ENCODE results near the gene SPDYE4.

The SPDYE4 gene

DNA sequence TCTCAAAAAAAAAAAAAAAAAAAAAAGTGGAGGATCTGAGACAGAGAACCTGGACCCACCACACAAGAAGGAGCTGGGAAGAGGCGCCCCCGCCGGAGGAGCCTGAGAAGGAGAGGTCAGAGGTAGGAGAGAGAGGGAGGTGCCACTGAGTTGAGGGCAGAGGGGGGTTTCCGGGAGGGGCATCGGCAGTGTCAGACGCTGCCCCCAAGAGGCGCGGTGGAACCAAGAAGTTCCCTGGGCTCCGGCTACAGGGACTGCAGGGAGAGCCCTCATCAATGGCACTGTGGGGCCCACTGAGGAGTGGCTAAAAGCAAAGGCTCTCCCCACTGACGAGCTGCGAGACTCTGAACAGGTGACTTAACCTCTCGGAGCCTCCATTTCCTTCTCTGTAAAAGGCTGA lies 17.9 kb downstream of the SPDYE4 start:
- DNase-seq: peak; percentile 41

DNA sequence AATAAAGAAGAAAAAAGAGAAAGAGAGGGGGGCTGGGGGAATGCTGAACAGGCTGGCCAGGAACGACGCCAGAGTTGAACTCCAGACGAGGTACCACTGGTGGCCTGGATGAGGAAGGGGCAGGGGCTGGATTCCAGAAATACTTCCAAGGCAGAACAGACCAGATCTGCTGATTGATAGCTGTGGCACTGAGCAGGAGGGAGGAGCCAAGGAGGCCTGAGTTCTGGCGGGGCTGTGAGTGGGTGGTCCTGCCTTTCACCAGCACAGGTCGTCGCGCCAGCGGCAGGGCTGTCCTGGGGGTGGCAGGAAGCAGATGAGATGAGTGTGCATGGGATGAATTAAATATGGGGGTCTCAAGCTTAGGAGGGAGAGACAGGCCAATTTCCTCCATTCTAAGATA lies 19.2 kb downstream of the SPDYE4 start:
- DNase-seq: no peak

GRCh38 chr17:8736796-8737195 lies 21.6 kb downstream of the SPDYE4 start:
- DNase-seq: no peak

DNA sequence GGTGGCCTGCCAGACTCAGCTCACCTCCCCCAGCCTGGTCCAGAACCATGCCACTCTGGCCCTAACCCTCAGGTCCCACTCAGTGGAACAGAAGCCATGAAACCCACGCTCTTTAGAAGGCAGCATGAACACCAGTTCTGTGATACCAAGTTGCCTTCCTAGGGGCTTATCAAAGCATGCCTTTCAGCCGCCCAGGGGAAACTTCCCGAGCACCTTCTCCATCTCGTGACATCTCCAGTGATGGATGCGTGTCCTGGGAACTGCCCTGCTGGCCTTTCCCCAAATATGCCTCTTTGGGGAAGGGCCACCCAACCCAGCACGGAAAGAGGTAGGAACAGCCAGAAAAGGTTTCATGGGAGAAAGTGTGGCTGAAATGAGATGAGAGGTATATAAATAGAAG lies 22.0 kb downstream of the SPDYE4 start:
- no peak for DNase-seq

- no peak for DNase-seq
Measured at GRCh38 chr17:8735336-8735939, 22.9 kb downstream of the SPDYE4 start.

GRCh38 chr17:8734876-8735275 lies 23.5 kb downstream of the SPDYE4 start:
- no peak for DNase-seq

DNA sequence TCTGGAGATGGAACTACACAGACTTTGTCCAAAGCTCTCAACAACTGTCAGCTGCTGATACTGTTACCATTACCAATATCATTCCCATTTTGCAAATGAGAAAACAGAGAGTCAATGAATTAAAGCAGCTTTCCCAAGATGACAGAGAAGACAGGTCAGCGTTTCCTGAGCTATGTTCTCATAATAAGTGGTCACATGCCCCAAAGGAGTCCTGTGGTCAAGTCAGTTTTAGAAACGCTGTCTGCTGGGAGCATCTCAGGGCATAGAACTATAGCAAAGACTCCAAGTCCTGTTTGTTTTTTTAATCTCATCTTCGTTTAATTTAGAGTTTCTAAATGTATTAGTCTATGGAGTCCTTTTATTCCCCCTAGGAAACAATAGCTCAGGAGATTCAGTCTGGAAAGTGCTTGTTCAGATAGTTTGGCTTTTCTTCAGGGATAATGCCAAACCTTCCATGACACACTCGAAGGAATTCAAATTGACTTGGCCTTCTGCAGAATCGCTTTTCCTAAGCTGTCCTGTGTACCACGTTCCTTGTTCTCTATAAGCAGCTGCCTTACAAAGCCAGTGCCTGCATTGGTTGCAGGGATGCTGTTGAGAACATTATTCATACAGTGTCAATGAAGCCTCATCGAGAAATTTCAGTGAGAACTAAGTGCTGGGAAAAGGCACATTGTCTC lies 25.8 kb downstream of the SPDYE4 start:
- no peak for DNase-seq

DNA sequence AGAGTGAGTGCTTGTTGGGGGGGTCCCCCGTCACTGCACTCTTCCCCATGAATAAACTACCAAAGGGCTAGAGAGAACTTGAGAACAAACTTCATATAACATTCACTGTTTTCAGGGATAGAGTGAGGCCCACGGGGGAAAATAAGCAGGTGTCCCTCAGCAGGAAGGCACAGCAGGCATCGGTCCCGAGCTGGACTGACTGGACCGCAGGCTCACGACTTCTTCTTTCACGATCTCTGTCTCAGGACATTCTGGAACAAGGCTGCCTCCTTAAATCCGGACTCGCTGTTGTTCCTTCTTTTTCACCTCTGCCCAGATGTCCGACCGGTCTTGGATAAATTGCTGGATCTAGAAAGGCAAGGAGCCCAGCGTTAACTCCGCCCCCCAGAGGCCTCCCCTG lies 28.5 kb downstream of the SPDYE4 start:
- DNase-seq: no peak

DNA sequence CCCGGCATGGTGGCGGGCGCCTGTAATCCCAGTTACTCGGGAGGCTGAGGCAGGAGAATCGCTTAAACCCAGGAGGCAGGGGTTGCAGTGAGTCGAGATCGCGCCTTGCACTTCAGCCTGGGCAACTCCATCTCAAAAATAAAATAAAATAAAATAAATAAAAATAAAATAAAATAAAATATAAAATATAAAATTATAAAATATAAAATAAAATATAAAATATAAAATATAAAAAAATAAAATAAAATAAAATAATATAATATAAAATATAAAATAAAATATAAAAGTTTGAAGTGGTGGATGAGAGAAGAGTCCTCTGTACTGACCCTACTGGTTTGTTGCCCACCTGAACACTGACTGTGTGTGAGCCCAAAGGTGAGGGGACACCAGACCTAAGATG lies 28.9 kb downstream of the SPDYE4 start:
- DNase-seq: no peak

DNA sequence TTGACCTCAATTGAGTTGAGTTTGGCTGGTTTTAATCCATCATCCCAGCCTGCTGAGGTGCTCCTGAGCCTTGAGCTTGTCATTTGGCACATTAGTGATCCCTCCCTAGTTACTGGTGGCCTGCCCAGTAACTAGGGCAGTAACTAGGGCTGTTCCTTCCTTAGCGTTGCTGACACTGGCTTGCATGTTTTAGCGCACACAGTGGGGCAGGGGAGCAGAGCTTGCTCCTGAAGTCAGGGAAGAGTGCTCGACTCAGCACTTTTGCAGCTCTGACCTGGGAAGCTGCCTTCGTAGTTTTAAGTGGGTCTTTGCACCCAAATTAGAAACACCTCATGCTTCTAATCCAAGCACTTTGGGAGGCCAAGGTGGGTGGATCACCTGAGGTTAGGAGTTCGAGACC lies 29.4 kb downstream of the SPDYE4 start:
- no peak for DNase-seq

DNA sequence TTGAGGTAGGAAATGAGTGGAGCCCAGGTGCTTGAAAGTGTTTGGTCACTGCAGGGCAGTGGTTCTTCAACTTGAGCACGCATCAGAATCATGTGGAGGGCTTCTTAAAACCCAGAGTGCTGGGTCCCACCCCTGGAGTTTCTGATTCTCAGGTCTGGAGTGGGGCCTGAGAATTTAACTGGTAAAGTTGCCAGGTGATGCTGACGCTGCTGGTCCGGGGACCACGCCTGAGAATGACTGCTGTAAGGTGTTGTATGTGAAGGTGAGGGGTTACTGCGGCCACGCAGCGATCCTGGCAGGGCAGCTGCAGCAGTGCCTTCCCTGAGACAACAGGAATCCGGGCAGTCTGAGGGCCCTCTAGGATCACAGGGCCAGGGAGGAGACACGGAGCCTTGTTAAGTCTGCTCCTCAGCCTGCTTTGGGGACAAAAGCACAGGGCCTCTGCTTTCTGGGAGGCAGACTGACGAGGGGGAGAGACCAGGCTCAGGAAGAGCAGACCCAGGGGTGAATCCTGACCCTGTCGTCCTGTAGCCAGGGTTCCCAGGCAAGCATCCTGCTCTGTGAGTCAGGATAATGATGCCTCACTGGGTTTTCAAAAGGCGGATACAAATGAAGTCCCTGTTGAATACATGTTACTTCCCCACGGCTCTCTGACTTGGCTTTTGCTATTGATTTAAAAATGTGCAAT lies 30.0 kb downstream of the SPDYE4 start:
- DNase-seq: no peak

- DNase-seq: no peak
Measured at GRCh38 chr17:8726941-8727555, 31.3 kb downstream of the SPDYE4 start.

DNA sequence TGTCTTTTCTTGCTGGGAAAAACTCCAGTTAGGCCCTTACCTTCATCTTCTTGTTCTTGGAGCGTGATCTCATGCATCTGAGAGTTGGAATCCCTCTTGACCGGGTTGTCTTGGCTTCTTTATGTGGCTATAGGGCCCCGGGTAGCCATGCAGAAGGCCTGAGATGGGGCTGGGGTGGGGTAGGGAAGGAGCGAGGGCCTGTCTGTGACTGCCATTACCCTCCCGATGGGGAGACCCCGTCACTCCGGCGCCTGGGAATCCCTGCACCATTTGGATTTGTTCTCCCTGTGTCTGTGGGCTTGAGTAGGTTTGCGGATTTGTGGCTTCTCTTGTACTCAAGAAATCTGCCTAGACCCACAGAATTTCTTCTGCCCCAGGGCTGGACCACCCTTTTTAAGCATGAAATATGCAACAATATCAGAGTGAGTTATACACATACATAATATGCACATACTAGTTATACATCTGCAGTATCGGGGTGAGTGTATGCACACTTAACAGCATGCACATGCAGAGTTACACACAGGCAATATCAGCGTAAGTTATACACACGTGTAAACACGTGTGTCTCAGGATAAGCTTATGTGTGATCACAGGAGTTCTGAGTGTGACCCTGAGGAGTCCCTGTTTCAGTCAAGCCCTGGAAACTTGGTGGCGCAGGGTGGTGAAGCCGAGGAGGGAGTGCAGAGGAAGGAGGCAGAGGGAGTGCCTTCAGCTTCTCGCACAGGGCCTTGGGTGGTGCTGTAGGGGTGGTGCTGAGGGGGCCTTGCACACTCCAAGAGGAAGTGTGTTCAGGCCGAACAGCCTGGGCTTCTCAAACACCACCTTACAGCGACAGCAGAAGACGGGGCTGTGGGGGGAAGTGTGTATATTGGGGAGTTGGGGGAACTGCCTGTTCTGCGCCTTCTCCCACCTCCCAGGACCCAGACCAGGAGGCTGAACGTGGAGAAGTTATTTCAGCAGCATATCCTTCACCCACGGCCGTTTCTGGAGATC lies 32.2 kb downstream of the SPDYE4 start:
- no peak for DNase-seq

DNA sequence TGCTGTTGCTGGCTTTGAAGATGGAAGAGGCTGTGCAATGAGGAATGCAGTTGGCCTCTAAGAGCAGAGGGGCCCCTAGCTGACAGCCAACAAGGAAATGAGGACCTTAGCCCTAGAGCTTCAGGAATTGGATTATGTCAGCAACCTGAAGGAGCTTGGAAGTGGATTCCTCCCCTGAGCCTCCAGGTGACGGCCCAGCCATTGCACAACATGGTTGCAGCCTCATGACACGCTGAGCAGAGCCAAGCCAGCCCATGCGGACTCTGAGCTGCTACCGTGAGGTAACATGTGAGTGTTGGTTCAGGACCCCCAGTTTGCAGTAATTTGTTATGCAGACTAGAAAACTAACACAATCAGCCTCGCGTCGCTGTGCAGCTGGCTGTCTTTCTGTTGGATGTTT lies 33.9 kb downstream of the SPDYE4 start:
- DNase-seq: no peak

- no peak for DNase-seq
Measured at GRCh38 chr17:8720596-8720995, 37.8 kb downstream of the SPDYE4 start.

GRCh38 chr17:8719291-8720246 lies 38.8 kb downstream of the SPDYE4 start:
- DNase-seq: no peak

- no peak for DNase-seq
Measured at GRCh38 chr17:8718001-8718563, 40.3 kb downstream of the SPDYE4 start.

GRCh38 chr17:8713878-8714277 lies 44.5 kb downstream of the SPDYE4 start:
- DNase-seq: no peak

DNA sequence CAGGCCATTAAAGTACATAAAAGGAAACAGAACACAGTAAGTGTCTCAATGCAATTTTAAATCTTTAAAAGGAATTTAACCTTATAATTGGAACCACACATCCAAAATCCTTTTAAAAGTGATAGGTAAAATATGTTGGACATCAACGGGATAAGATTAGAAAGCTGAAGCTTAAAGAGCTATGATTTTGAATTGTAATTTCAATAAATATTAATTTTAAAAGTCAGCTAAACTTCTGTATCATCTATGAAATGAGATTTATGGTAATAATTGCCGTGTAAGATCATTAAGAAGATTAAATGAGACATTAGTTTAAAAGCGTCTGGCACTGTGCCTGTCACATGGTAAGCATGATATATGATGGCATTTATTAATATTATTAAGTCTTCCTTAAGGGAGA lies 45.0 kb downstream of the SPDYE4 start:
- DNase-seq: no peak

DNA sequence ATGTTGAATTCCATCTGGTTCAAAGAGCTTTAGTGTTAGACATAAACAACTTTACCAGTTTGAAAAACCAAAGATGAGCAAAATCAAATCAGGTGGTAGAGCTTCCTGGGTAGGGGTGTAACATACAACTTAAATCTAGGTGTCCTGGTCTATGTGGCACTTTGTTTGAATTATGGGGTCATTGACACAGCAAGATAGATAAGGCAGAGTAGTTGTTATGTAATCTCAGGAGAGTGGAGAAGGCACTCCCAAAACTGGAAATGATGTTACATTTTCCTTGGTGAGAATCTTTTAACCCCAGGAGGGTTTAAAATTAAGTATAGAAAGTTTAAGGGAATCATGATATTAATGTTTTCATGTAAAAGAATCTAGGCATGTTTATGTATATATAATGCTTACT lies 45.6 kb downstream of the SPDYE4 start:
- DNase-seq: no peak

DNA sequence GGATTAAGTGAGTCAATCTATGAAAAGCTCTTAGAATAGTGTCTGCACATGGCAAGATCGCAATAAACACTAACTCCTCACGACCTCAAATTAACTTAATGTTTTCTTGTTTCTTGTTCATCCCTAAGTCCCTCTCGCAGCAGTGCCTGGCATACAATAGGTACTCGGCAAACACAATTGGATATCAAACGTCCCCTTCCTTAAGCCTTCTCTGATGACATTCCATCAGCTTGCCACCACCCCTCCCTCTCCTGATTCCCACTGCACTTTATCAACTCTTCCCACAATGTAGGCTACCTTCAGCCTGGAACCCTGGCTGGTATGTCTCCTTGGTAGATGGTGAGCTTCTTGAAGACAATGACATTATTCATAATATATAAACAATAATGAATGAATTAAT lies 47.1 kb downstream of the SPDYE4 start:
- DNase-seq: no peak

Data from effector CD4-positive, alpha-beta T cell (primary cell).